ENCODE results near the gene C1QTNF8. TPM values are rescaled to one million over a fixed set of nuclear protein-coding genes. Genes with fewer than 3 reads are reported as not detected.

The C1QTNF8 gene
- total and polyA plus RNA-seq, 2 of the 8 experiments (the other 6 are each of a cell fraction or from before 2014, with no cell fraction given): not detected

DNA sequence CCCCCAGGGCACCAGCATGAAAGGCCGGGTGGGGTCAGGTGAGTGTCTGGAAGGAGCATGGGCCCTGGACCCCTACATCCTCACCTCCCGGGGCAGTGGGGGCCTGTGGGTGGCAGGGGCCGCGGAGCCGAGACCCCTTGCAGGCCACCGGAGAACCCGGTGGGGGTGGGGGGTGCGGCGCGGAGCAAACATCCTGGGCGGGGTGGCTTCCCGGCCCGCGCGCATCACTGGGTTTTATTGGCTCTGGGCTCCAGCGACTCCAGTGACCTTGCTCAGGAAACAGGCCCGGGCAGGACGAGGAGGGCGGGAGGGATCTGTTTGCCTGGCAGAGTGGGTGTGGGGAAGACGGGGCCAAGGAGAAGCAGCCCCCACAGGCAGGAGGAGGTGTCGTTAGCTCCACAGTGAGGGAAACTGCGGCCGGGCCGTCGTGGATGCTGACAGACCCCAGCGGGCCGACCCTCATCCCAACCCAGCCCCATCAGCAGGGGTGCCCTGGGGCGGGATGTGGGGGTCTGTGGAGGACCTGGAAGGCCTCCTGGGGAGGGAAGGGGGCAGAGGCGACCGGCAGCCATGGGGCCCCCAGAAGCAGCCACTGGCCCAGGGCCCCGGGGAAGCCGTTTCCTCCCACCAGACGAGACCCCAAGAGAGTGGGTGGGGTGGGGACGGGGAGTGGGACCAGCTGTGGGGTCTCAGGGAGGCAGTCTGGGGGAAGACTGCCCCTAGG is 12.9 kb downstream of the C1QTNF8 start:
- Histone ChIP-seq H4K8ac (ENCODE audit: extremely low read depth, insufficient read depth, low read length) (no peak overlapping the region), H3K56ac (replicated peaks; ENCODE audit: insufficient read length, low read depth, low read length) (no peak overlapping the region), H2BK12ac (ENCODE audit: low read depth, low read length) (no peak overlapping the region), H3K14ac (ENCODE audit: insufficient read length) (no peak overlapping the region), H2BK120ac (replicated peaks; ENCODE audit: low read depth, low read length) (no peak overlapping the region), H3K9me3 (ENCODE audit: insufficient read depth in 2 of 2, low read depth in 1 of 2, low read length in 1 of 2) (peaks cover 4 to 7% of the 10 kb centered on the region in 2 experiments; a peak in 3 of 4 replicates), H4K20me1 (replicated peaks in 1 of 2; ENCODE audit: control insufficient read depth in 1 of 2, insufficient read depth in 2 of 2, low read length in 2 of 2) (peaks cover 0 to 2% of the 10 kb centered on the region in 2 experiments), H3K4me3 (ENCODE audit: extremely low read depth in 1 of 4, insufficient read depth in 2 of 4, low read depth in 3 of 4, low read length in 4 of 4) (no peak overlapping the region), H4K91ac (replicated peaks; ENCODE audit: insufficient read length, low read length) (no peak overlapping the region), H2AK5ac (ENCODE audit: low read depth, low read length) (no peak overlapping the region), H2AFZ (ENCODE audit: low read length) (no peak overlapping the region), H3K18ac (ENCODE audit: extremely low read depth, low read length) (no peak overlapping the region), H3K27ac (ENCODE audit: low read depth, low read length) (no peak overlapping the region), H3K79me2 (ENCODE audit: control insufficient read depth in 1 of 2, insufficient read depth in 2 of 2, low read length in 2 of 2) (no peaks in the 10 kb centered on the region), H3K4ac (replicated peaks; ENCODE audit: insufficient read length, low read depth, low read length) (no peak overlapping the region), H3K4me2 (ENCODE audit: insufficient read depth in 1 of 2, low read depth in 2 of 2, low read length in 2 of 2) (no peak overlapping the region), H2BK5ac (ENCODE audit: low read depth, low read length) (no peak overlapping the region), H4K5ac (ENCODE audit: insufficient read length, low read depth, low read length) (no peak overlapping the region), H3K27me3 (replicated peaks in 1 of 4; ENCODE audit: control insufficient read depth in 3 of 4, extremely low read depth in 1 of 4, insufficient read depth in 3 of 4, low read length in 3 of 4) (no peaks in the 10 kb centered on the region), H3K36me3 (ENCODE audit: control insufficient read depth in 2 of 4, insufficient read depth in 4 of 4, low read length in 3 of 4) (no peaks in the 10 kb centered on the region), H2BK20ac (ENCODE audit: low read length) (no peak overlapping the region), H3K4me1 (replicated peaks in 1 of 4; ENCODE audit: control insufficient read depth in 3 of 4, insufficient read depth in 4 of 4, low read length in 3 of 4) (no peaks in the 10 kb centered on the region; a peak in 1 of 7 replicates), H2BK15ac (ENCODE audit: low read length) (no peak overlapping the region), H3K23ac (ENCODE audit: insufficient read length) (no peak overlapping the region), H3K23me2 (ENCODE audit: low read depth, low read length) (no peaks in the 10 kb centered on the region), H3K79me1 (ENCODE audit: low read depth, low read length) (no peaks in the 10 kb centered on the region), H3K9ac (replicated peaks in 1 of 4; ENCODE audit: extremely low read depth in 1 of 4, low read depth in 3 of 4, low read length in 3 of 4) (no peak overlapping the region)
- 91% methylated on average over 12 of the region's 34 CpGs; no CpG with 5 or more reads in 1 of the 2 experiments for WGBS, 2 experiments (ENCODE audit: extremely low coverage in 1 of 2, insufficient coverage in 1 of 2, insufficient read length in 1 of 2, insufficient replicate concordance in 2 of 2, low coverage in 1 of 2, low lambda C conversion rate in 2 of 2, missing lambda C conversion rate in 1 of 2)
- ChIA-PET CTCF (ENCODE audit: partially characterized antibody) (no interaction called here), POLR2A (ENCODE audit: partially characterized antibody) (no interaction called here)
- no peak for DNase-seq (ENCODE audit: low read depth in 1 of 2, low spot score in 2 of 2)
- no peak for FAIRE-seq
- no peak for TF ChIP-seq FOSL1 (IDR thresholded peaks at IDR 0.05; ENCODE audit: insufficient read depth, low read depth, low read length)
- TF ChIP-seq PHF8 (conservative IDR thresholded peaks at IDR 0.05; ENCODE audit: low read depth, low read length): no peak
- TF ChIP-seq, protein P1, sequence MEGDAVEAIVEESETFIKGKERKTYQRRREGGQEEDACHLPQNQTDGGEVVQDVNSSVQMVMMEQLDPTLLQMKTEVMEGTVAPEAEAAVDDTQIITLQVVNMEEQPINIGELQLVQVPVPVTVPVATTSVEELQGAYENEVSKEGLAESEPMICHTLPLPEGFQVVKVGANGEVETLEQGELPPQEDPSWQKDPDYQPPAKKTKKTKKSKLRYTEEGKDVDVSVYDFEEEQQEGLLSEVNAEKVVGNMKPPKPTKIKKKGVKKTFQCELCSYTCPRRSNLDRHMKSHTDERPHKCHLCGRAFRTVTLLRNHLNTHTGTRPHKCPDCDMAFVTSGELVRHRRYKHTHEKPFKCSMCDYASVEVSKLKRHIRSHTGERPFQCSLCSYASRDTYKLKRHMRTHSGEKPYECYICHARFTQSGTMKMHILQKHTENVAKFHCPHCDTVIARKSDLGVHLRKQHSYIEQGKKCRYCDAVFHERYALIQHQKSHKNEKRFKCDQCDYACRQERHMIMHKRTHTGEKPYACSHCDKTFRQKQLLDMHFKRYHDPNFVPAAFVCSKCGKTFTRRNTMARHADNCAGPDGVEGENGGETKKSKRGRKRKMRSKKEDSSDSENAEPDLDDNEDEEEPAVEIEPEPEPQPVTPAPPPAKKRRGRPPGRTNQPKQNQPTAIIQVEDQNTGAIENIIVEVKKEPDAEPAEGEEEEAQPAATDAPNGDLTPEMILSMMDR (IDR thresholded peaks at IDR 0.05; ENCODE audit: control extremely low read depth in 1 of 3, insufficient read depth in 1 of 3, low read depth in 1 of 3, low read length in 3 of 3): no peak
- no peak for TF ChIP-seq CHD2 (IDR thresholded peaks at IDR 0.05; ENCODE audit: low read length)
- TF ChIP-seq CEBPB (IDR thresholded peaks at IDR 0.05; ENCODE audit: low read depth, low read length): no peak
- TF ChIP-seq E2F6 (IDR thresholded peaks at IDR 0.05): no peak
- no peak for TF ChIP-seq POLR2AphosphoS5 (IDR thresholded peaks at IDR 0.05; ENCODE audit: low read depth, low read length)
- no peak for TF ChIP-seq JUND (IDR thresholded peaks at IDR 0.05; ENCODE audit: low read length)
- no peak for TF ChIP-seq EZH2 (IDR thresholded peaks at IDR 0.05; ENCODE audit: low read depth, low read length, severe bottlenecking)
- no peak for TF ChIP-seq SIRT6 (IDR thresholded peaks at IDR 0.05; ENCODE audit: low read length)
- no peak for TF ChIP-seq MAFK (IDR thresholded peaks at IDR 0.05; ENCODE audit: low read depth, low read length)

All from H1 (cell line).